K562 (cell line): ENCODE measurements around the gene IFRD1. TPM values are rescaled to one million over a fixed set of nuclear protein-coding genes. Genes with fewer than 3 reads are reported as not detected.
A peak's percentile ranks its signal among the peaks of the same experiment; 100 is the strongest.

Experiments used
- CBFA2T2 ChIP-seq: fragments of 450-650 bp; conservative IDR thresholded peaks from 2 replicates; pipeline ENCODE4 v1.6.1; 2017; ENCODE audit warnings: mild to moderate bottlenecking
- E2F5 ChIP-seq: sonication (generic); formaldehyde crosslinking; IDR thresholded peaks from 2 replicates; pipeline ENCODE4 v1.8.0; 2022; ENCODE audit warnings: mild to moderate bottlenecking, missing genetic modification reagents
- FIP1L1 ChIP-seq: fragments of 200-400 bp; formaldehyde crosslinking; IDR thresholded peaks from 2 replicates; pipeline ENCODE4 v1.6.1; 2018; ENCODE audit warnings: mild to moderate bottlenecking, low read depth, low read length; ENCODE audit not compliant: poor library complexity, severe bottlenecking
- GABPA ChIP-seq: fragments of 200-800 bp; sonication (Bioruptor generic); conservative IDR thresholded peaks from 2 replicates; pipeline ENCODE4 v1.6.1; 2016; ENCODE audit warnings: low read depth, missing genetic modification characterization, missing compliant biosample characterization
- GATAD2A ChIP-seq: fragments of 450-650 bp; IDR thresholded peaks from 2 replicates; pipeline ENCODE4 v1.6.1; 2017
- HMGN3 ChIP-seq: IDR thresholded peaks from 2 replicates; pipeline ENCODE4 v1.6.1; 2011; ENCODE audit warnings: borderline replicate concordance, low read depth, mild to moderate bottlenecking, mixed read lengths, low read length; ENCODE audit not compliant: insufficient read length; ENCODE audit errors: extremely low read depth
- HNRNPL ChIP-seq: fragments of 200-400 bp; formaldehyde crosslinking; IDR thresholded peaks from 2 replicates; pipeline ENCODE4 v1.6.1; 2017; ENCODE audit warnings: low read depth, mild to moderate bottlenecking, low read length
- HOXB6 ChIP-seq: fragments of 250-450 bp; sonication (Bioruptor Pico); IDR thresholded peaks from 2 replicates; pipeline ENCODE4 v1.5.1; 2022; ENCODE audit warnings: mild to moderate bottlenecking, borderline replicate concordance
- KAT8 ChIP-seq: fragments of 450-650 bp; IDR thresholded peaks from 2 replicates; pipeline ENCODE4 v1.6.1; 2016; ENCODE audit warnings: low read depth, mild to moderate bottlenecking
- KHSRP ChIP-seq: fragments of 450-650 bp; IDR thresholded peaks from 2 replicates; pipeline ENCODE4 v1.6.1; 2017
- MCM3 ChIP-seq: fragments of 450-650 bp; IDR thresholded peaks from 2 replicates; pipeline ENCODE4 v1.6.1; 2016
- RHOXF2B ChIP-seq: fragments of 250-450 bp; sonication (Bioruptor Pico); conservative IDR thresholded peaks from 2 replicates; pipeline ENCODE4 v1.5.1; 2021
- SIRT6 ChIP-seq: IDR thresholded peaks from one replicate; pipeline ENCODE4 v1.6.1; 2012; ENCODE audit warnings: low read depth, mild to moderate bottlenecking, control low read depth, inconsistent platforms, low read length, moderate library complexity
- WHSC1 ChIP-seq: IDR thresholded peaks from one replicate; pipeline ENCODE4 v1.6.1; 2012; ENCODE audit warnings: low read length, control low read depth, inconsistent platforms
- ZBTB9 ChIP-seq: fragments of 450-650 bp; formaldehyde crosslinking; IDR thresholded peaks from 2 replicates; pipeline ENCODE4 v1.4.0; 2020; ENCODE audit warnings: mild to moderate bottlenecking, moderate library complexity
- ZFP30 ChIP-seq: fragments of 250-450 bp; sonication (Bioruptor Pico); IDR thresholded peaks from 2 replicates; pipeline ENCODE4 v1.8.0; 2022; ENCODE audit warnings: moderate library complexity, mild to moderate bottlenecking, inconsistent platforms, borderline replicate concordance
- ZNF184 ChIP-seq: sonication (generic); formaldehyde crosslinking; IDR thresholded peaks from 2 replicates; pipeline ENCODE4 v1.5.0; 2020; ENCODE audit warnings: missing genetic modification reagents
- ZNF408 ChIP-seq: fragments of 250-450 bp; sonication (Bioruptor Pico); IDR thresholded peaks from 2 replicates; pipeline ENCODE4 v1.4.0; 2020; ENCODE audit warnings: low read depth, mild to moderate bottlenecking, moderate library complexity
- polyA plus RNA-seq, 8 experiments: library from polyadenylated mRNA; depleted of rRNA in 4 of 8; stranded (reverse) in 5 of 8; unstranded in 3 of 8; fragments of >200 nt; fragmentation: Nextera tagmentation in 2 of 8; fragmentation: Illumina TruSeq in 1 of 8; extraction: Ambion mirVana in 2 of 8; extraction: Trizol in 1 of 8; gene quantifications; 2 replicates each; pipeline versions ENCODE4 v1.2.1 to v1.2.3, GENCODE V29; 2011 to 2014; ENCODE audit warnings: inconsistent platforms in 1 of 8, missing spikeins in 1 of 8
- total RNA-seq, 7 experiments: library from RNA; depleted of rRNA in 6 of 7; stranded (reverse); fragments of >200 nt in 6 of 7; fragmentation: Illumina TruSeq in 2 of 7; extraction: Trizol in 2 of 7; gene quantifications; 2 replicates each; pipeline versions ENCODE4 v1.2.1 to v1.2.3, GENCODE V29; 2011 to 2021; ENCODE audit warnings: low replicate concordance in 1 of 7
- TF ChIP-seq, protein P1 (sequence below), 2 experiments: fragments of 200-800 bp in 1 of 2; sonication (Bioruptor generic) in 1 of 2; sonication (generic) in 1 of 2; formaldehyde crosslinking in 1 of 2; IDR thresholded peaks in 1 of 2; conservative IDR thresholded peaks in 1 of 2; 2 replicates each; pipeline versions ENCODE4 v1.5.0 to v1.6.1; 2016 to 2020; ENCODE audit warnings: missing compliant biosample characterization in 1 of 2, missing genetic modification characterization in 1 of 2, missing genetic modification reagents in 1 of 2
- TF ChIP-seq, protein P2 (sequence below): fragments of 250-450 bp; sonication (Bioruptor Pico); IDR thresholded peaks from 2 replicates; pipeline ENCODE4 v1.4.0; 2020

IFRD1 gene
- total and polyA plus RNA-seq, 9 of the 15 experiments (the other 6 are each of a cell fraction or from before 2014, with no cell fraction given): 27.6 to 81.8 (median 68.1) TPM

- TF ChIP-seq E2F5: no peak
- TF ChIP-seq, protein P1, sequence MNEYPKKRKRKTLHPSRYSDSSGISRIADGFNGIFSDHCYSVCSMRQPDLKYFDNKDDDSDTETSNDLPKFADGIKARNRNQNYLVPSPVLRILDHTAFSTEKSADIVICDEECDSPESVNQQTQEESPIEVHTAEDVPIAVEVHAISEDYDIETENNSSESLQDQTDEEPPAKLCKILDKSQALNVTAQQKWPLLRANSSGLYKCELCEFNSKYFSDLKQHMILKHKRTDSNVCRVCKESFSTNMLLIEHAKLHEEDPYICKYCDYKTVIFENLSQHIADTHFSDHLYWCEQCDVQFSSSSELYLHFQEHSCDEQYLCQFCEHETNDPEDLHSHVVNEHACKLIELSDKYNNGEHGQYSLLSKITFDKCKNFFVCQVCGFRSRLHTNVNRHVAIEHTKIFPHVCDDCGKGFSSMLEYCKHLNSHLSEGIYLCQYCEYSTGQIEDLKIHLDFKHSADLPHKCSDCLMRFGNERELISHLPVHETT (CRISPR knock-in tag; conservative IDR thresholded peaks at IDR 0.05 in 1 of 2, IDR thresholded peaks at IDR 0.05 in 1 of 2): no peak
- TF ChIP-seq HOXB6 (CRISPR knock-in tag): no peak
- no peak for TF ChIP-seq WHSC1
- no peak for TF ChIP-seq FIP1L1
- no peak for TF ChIP-seq ZNF408 (CRISPR knock-in tag)
- no peak for TF ChIP-seq MCM3
- 0 out of 2 replicates have a peak, but pooled peaks have one; percentile 8 for TF ChIP-seq GABPA (tag)
- TF ChIP-seq CBFA2T2: no peak
- TF ChIP-seq KHSRP: no peak
- no peak for TF ChIP-seq ZNF184 (CRISPR knock-in tag)
- no peak for TF ChIP-seq HNRNPL
- no peak for TF ChIP-seq SIRT6
- TF ChIP-seq ZBTB9 (CRISPR knock-in tag): no peak
- no peak for TF ChIP-seq KAT8
- TF ChIP-seq, protein P2, sequence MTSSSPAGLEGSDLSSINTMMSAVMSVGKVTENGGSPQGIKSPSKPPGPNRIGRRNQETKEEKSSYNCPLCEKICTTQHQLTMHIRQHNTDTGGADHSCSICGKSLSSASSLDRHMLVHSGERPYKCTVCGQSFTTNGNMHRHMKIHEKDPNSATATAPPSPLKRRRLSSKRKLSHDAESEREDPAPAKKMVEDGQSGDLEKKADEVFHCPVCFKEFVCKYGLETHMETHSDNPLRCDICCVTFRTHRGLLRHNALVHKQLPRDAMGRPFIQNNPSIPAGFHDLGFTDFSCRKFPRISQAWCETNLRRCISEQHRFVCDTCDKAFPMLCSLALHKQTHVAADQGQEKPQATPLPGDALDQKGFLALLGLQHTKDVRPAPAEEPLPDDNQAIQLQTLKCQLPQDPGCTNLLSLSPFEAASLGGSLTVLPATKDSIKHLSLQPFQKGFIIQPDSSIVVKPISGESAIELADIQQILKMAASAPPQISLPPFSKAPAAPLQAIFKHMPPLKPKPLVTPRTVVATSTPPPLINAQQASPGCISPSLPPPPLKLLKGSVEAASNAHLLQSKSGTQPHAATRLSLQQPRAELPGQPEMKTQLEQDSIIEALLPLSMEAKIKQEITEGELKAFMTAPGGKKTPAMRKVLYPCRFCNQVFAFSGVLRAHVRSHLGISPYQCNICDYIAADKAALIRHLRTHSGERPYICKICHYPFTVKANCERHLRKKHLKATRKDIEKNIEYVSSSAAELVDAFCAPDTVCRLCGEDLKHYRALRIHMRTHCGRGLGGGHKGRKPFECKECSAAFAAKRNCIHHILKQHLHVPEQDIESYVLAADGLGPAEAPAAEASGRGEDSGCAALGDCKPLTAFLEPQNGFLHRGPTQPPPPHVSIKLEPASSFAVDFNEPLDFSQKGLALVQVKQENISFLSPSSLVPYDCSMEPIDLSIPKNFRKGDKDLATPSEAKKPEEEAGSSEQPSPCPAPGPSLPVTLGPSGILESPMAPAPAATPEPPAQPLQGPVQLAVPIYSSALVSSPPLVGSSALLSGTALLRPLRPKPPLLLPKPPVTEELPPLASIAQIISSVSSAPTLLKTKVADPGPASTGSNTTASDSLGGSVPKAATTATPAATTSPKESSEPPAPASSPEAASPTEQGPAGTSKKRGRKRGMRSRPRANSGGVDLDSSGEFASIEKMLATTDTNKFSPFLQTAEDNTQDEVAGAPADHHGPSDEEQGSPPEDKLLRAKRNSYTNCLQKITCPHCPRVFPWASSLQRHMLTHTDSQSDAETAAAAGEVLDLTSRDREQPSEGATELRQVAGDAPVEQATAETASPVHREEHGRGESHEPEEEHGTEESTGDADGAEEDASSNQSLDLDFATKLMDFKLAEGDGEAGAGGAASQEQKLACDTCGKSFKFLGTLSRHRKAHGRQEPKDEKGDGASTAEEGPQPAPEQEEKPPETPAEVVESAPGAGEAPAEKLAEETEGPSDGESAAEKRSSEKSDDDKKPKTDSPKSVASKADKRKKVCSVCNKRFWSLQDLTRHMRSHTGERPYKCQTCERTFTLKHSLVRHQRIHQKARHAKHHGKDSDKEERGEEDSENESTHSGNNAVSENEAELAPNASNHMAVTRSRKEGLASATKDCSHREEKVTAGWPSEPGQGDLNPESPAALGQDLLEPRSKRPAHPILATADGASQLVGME (CRISPR knock-in tag): peak; percentile 82; the same call in 1 of the 2 replicates
- TF ChIP-seq GATAD2A: no peak
- TF ChIP-seq RHOXF2B (CRISPR knock-in tag): no peak
- TF ChIP-seq ZFP30 (CRISPR knock-in tag): no peak
- TF ChIP-seq HMGN3: no peak
Observed at GRCh38 chr7:112422842-112423496, 27.3 kb upstream of the IFRD1 start (continued).
